Fibroblast of skin of left quadriceps (primary cell): ENCODE data around the gene TSPEAR.

Experiments
- DNase-seq, 2 experiments: peaks; one replicate each; pipeline ENCODE4 v3.0.0-alpha.2; 2013; ENCODE audit warnings: low read depth in 2 of 2

The TSPEAR gene

DNA sequence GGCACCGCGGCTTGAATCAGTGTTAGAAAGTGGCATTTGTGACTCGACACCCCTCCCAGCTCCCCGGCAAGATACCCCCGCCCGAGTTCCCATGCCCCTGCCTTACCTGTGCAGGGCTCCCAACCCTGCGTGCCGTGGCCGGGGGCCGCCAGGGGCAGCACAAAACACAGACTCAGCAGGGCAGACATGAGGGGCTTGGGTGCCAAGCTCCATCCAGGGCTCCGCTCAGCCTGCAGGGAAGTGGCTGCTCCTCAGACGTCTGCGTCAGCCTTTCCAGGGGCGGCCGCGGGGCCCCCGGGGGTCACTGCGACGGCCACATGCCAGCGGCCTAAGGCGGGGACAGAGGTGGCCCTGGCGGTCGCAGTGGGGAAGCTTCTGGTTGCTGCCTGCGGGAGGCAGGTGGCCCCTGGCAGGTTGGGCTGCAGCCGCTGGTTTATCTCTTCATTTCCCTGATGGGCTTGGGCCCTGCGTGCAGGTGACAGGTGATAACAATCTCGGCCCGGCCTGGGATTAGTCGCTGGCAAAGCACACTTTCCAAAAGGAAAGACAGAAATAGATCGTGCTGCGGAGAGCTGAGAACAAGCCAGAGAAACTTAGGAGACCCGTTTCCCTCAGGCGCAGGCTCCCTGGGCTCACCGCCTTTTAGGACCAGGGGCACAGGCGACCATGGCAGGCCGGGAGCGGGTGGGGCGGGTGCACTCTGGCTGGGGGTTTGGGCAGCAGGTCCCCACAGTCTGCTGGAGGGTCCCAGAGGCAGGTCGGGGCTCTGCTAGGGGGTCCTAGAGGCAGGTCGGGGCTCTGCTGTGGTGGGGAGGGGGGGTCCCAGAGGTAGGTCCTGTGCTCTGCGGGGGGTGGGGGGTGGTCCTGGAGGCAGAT is at the start of gene TSPEAR:
Gene TSPEAR, minus strand, starts transcription at position 246 of the 876 bp plus-strand sequence. Its CDS starts 58 bp downstream, at position 188.
- no peak for DNase-seq

DNA sequence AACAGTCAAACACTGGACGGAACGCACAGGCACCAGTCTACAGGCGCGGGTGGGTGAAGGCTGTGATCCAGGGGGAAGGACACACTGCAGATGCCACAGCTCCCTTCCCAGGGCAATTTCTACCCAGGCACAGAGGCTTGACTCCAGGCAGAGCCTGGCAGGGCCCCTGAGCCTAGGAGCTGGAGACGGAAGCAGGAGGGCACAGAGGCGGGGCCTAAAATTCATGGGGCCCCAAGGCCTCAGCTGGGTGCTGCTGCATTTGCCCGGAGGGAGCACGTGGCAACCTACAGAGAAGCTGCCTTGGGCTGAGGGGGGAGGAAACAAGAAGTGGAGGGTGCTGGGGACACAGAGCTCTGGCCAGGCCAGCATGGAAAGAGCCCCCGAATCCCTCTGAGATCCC is 49.0 kb upstream of the TSPEAR start:
- DNase-seq = no peak

DNA sequence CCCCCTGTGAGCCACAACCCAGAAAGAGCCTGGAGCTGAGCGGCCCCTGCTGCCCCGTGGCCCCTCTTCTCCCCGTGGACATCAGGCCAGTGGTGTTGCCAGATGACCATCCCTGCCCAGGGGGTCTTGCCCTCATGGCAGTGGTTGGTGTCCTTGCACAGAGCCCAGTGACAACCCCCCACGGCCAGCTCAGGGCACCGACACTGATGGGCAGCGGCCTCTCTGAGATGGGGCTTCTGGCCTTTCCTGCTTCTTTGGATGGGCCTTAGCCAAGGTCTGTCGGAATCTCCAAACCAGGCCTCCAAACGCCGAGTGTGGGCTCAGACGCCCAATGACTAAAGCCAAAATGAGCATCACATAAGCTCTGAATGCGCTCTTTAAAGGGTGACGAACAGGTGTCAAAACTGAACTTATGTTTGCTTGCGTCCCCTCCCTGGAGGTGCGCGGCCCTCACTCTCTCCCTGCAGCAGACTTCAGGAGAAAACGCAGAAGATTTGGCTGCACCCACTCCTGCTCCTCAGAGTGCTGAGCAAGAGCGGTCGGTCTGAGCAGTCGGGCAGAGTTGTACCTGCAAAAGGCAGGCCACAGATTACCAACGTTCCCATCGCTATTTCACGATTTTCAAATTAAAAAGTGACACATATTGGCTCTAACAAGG is 48.4 kb upstream of the TSPEAR start:
- DNase-seq = no peak

DNA sequence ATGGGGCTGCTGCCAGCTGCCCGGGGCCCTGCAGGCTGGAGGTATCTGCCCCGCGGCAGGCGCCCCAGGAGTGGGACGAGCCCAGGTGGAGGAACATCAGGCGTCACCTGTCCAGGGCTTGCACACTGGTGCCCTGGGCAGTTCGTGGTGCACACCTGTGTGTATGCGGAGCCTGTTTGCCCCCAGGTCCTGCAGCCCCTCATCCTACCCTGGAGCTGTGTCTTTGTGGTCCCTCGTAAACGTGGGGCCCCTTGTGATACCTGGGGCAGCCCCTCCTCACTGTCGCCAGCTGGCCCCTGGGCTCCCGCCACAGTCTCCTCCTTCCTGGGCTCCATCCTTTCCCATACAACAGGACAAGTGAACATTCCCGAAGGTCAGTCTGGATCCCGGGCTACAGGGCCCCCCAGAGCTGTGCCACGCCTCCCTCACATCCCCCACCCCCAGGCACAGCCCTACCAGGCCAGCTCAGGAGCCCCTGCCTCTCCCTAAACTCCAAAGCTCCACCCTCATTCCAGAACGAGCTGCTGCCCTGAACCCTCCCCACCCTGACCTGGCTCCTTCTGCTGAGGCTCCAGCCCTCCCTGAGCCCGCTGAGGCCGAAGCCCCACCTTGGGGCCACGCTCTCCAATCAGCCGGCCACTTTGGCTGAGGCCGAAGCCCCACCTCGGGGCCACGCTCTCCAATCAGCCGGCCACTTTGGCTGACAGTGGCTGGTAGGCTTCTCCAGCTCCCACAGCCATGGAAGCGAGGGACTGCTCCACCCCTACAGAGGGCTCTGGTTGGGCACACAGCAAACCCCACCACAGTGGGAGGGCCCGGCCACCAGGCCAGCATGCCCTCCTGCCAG is 47.6 kb upstream of the TSPEAR start:
- no peak for DNase-seq

DNA sequence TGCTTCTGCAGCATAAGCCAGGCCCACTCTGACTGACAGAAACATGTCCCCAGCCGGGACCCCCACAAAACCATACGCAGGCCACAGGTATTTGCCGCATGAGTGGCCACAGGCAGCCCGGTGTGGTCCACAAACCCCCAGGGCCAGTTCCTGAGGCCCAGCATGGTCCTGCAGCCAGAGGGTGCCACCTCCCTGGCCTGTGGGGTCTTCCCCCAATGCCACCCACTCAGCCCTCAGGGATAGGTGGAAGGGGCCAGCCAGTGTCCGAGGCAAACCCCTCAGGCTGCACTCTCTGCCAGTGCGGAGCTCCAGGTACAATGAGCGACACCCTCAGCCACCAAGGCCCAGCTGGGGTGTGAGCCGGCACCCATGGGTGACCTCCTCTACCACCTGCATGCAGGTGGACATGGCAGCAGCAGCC is 46.8 kb upstream of the TSPEAR start:
- DNase-seq = no peak

DNA sequence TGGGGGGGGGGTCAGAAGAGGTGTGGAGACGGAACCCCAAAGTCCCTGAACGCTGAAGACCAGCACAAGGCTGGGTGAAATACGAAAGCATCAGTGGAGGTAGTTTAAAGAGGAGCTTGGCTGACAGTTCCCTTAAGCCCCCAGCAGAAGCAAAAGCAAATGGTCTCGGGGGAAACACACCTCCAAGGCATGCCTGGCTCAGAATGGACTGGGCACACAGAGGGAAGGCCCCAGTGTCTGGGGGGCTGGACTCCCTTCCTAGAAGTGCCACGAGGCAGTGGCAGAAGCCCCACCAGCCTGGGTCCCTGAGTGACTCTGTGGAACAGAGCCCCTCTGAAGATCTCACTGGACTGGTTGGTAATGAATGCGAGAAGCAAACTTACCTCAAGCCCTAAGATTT is 46.4 kb upstream of the TSPEAR start:
- no peak for DNase-seq

DNA sequence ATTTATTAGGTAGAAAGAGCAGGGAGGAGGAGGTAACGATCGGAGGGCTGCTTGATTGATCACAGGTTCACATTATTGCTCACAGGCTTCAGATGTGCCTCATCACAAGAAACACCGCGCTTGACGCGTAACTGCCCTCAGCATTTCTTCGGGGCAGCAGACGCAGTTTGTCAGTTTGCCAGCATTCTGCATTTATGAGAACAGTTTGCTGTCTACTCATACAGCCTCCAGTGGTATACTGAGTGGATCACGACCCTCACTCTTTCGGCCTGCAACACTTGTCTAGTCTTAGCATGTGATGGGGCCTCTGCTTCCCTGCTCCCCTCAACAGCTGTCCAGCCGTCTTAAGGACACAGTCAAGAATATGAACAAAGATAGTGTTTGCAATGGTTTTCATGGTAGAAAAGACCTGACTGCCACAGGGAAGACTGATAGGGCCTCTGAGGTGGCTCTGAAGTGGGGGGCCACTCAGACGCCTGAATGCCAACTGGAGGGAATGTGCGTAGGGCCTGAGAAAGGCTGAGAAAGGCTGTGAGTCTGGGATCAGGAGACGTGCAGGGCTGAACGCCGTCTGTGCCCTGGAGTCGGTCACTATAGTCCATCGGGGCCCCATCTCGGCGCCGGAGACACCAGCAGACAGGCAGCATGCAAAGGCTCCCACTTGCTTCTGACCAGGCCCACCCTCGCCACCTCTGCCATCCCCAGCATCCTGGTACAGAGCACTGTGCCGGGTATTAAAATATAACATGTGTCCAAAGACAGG is 45.2 kb upstream of the TSPEAR start:
- DNase-seq = no peak

- no peak for DNase-seq
Observed at GRCh38 chr21:44755227-44755626, 43.9 kb upstream of the TSPEAR start.

- no peak for DNase-seq
Observed at GRCh38 chr21:44753357-44753756, 42.0 kb upstream of the TSPEAR start.

- DNase-seq = no peak
Observed at GRCh38 chr21:44752671-44753235, 41.4 kb upstream of the TSPEAR start.

GRCh38 chr21:44751799-44752636 is 40.6 kb upstream of the TSPEAR start:
- DNase-seq = no peak

DNA sequence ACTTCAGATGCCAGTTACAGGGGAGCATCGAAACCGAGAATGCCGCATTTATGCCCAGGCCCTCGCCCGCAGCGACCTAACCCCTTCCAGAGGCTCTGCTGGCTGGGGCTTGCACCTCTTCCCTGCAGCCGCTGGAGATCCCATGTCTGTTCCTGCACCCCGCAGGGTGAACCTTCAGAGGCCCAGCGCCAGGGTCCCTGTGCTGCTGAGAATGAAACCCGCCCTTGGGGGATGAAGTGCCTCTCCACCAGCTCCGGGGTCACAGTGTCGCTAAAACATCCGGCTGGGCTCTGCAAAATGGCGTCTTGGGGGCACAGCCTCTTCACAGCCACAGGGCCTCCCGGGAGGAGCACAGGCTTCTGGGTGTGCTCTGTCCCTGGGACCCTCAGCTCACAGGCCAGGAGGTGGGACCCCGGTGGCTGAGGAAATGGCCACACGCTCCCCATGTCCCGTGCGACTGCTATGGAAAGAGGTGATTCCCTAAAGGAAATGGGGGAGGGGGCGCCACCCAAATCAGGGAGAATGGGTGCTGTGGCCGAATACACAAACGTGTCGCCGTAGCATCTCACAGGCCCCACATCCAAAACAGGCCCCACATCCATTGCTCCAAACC is 39.9 kb upstream of the TSPEAR start:
- DNase-seq = no peak

- no peak for DNase-seq
Observed at GRCh38 chr21:44750675-44751025, 39.3 kb upstream of the TSPEAR start.

- no peak for DNase-seq
Observed at GRCh38 chr21:44749759-44750674, 38.6 kb upstream of the TSPEAR start.

DNA sequence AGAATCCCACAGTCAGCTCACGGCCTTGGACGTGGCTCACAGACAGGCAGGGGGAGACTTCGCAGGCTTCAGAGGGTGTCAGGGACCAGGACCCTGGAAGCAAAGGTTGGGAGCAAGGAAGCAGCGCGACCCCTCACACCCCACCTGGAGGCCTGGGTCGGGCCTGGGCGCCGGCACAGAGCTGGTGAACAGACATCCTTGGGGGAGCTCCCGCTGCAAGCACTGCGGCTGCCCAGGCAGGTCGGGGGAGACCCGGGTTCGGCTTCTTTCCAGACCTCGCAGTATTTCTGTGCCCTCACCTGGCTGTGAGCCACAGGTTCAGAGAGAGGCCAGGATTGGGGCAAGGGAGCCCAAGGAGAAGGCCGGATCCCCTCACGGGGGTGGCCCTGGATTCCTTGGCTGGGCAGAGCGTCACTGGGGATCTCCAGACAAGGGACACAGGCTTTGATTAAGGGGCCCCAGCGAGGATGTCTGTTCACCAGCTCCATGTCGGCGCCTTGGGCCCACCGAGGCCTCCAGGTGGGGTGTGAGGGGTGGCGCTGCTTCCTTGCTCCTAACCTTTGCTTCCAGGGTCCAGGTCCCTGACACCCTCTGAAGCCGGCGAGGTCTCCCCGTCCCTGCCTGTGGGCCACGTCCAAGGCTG is 37.9 kb upstream of the TSPEAR start:
- no peak for DNase-seq

GRCh38 chr21:44748621-44749020 is 37.2 kb upstream of the TSPEAR start:
- no peak for DNase-seq

GRCh38 chr21:44742418-44743153 is 31.2 kb upstream of the TSPEAR start:
- DNase-seq = no peak

GRCh38 chr21:44741921-44742320 is 30.5 kb upstream of the TSPEAR start:
- no peak for DNase-seq
